SK-N-SH (cell line): ENCODE results near the gene TMEM191C. TPM values are rescaled to one million over a fixed set of nuclear protein-coding genes. Genes with fewer than 3 reads are reported as not detected.
"Not testable (repeated sequence)": the region's sequence is repeated elsewhere in the genome, so short reads cannot be mapped to it uniquely, and the experiment has no call there.

Experiments
- CTCF ChIA-PET: fragments of 300-600, 350-600 bp; formaldehyde crosslinking; extraction: SDS; loops from one replicate; lab custom pipeline; 2021; lab: Yijun Ruan, JAX
- POLR2A ChIA-PET: fragments of 350-600 bp; sonication (Branson Sonifier 250); formaldehyde crosslinking; extraction: SDS; loops from one replicate; lab custom pipeline; 2020; ENCODE audit warnings: antibody characterized with exemption, inconsistent platforms; lab: Yijun Ruan, JAX
- DNase-seq: peaks from one replicate; pipeline ENCODE4 v3.0.0; 2012
- H2AFZ ChIP-seq: fragments of 200-600 bp; sonication (generic); 2 replicates; pipeline ENCODE4 v1.8.1; 2016; ENCODE audit warnings: antibody characterized with exemption, mild to moderate bottlenecking, low read depth
- H3F3A ChIP-seq: fragments of 200-600 bp; sonication (generic); replicated peaks from 2 replicates; pipeline ENCODE3; 2016; ENCODE audit warnings: antibody characterized with exemption, mild to moderate bottlenecking; ENCODE audit not compliant: insufficient read depth
- H3K27ac ChIP-seq, 2 experiments: fragments of 200-500 bp in 1 of 2; fragments of 200-600 bp in 1 of 2; sonication (Bioruptor generic) in 1 of 2; sonication (generic), shearing (Covaris generic) in 1 of 2; 2 replicates each; pipeline versions ENCODE4 v1.5.1 to v1.6.1; 2014 to 2016; ENCODE audit warnings: low read depth in 2 of 2, inconsistent platforms in 1 of 2, low read length in 1 of 2, mild to moderate bottlenecking in 1 of 2, mixed read lengths in 1 of 2
- H3K27me3 ChIP-seq: fragments of 200-600 bp; sonication (generic), shearing (Covaris generic); 2 replicates; pipeline ENCODE4 v1.6.1; 2016; ENCODE audit warnings: mixed run types; ENCODE audit not compliant: insufficient read depth
- H3K36me3 ChIP-seq, 2 experiments: fragments of 200-500 bp in 1 of 2; fragments of 200-600 bp in 1 of 2; sonication (Bioruptor generic) in 1 of 2; sonication (generic) in 1 of 2; replicated peaks in 1 of 2; 2 replicates each; pipeline versions ENCODE3 to v1.5.1; 2014 to 2016; ENCODE audit warnings: low read length in 1 of 2, mild to moderate bottlenecking in 1 of 2; ENCODE audit not compliant: insufficient read depth in 2 of 2, control insufficient read depth in 1 of 2
- H3K4me1 ChIP-seq, 2 experiments: fragments of 200-500 bp in 1 of 2; fragments of 200-600 bp in 1 of 2; sonication (Bioruptor generic) in 1 of 2; sonication (generic), shearing (Covaris generic) in 1 of 2; 2 replicates each; pipeline versions ENCODE4 v1.5.1 to v1.6.1; 2014 to 2016; ENCODE audit warnings: low read depth in 1 of 2, low read length in 1 of 2, mixed run types in 1 of 2; ENCODE audit not compliant: insufficient read depth in 2 of 2, control insufficient read depth in 1 of 2
- H3K4me2 ChIP-seq: fragments of 200-600 bp; sonication (generic), shearing (Covaris generic); 2 replicates; pipeline ENCODE4 v1.6.1; 2017; ENCODE audit warnings: mixed run types
- H3K4me3 ChIP-seq, 2 experiments: fragments of 200-500 bp in 1 of 2; fragments of 200-600 bp in 1 of 2; sonication (Bioruptor generic) in 1 of 2; sonication (generic), shearing (Covaris generic) in 1 of 2; 2 replicates each; pipeline versions ENCODE4 v1.5.1 to v1.8.1; 2014 to 2016; ENCODE audit warnings: low read depth in 2 of 2, inconsistent platforms in 1 of 2, low read length in 1 of 2, mild to moderate bottlenecking in 1 of 2, mixed read lengths in 1 of 2, moderate library complexity in 1 of 2
- H3K79me2 ChIP-seq: fragments of 200-600 bp; sonication (generic); 2 replicates; pipeline ENCODE4 v1.8.1; 2017; ENCODE audit warnings: mild to moderate bottlenecking; ENCODE audit not compliant: insufficient read depth
- H3K9ac ChIP-seq: fragments of 200-600 bp; sonication (generic); 2 replicates; pipeline ENCODE4 v1.6.1; 2017; ENCODE audit warnings: mixed run types
- H3K9me2 ChIP-seq: fragments of 200-600 bp; sonication (generic); 2 replicates; pipeline ENCODE4 v1.6.1; 2017; ENCODE audit warnings: mixed run types
- H3K9me3 ChIP-seq: fragments of 200-600 bp; sonication (generic); 2 replicates; pipeline ENCODE4 v1.6.1; 2017; ENCODE audit warnings: mixed run types, mild to moderate bottlenecking, moderate library complexity
- H4K20me1 ChIP-seq: fragments of 200-600 bp; sonication (generic); 2 replicates; pipeline ENCODE4 v1.6.1; 2017; ENCODE audit warnings: mild to moderate bottlenecking, mixed run types; ENCODE audit not compliant: insufficient read depth
- EP300 ChIP-seq, 2 experiments: IDR thresholded peaks; 2 replicates each; pipeline versions ENCODE4 v1.4.0 to v1.6.1; 2012; ENCODE audit warnings: borderline replicate concordance in 1 of 2, low read depth in 1 of 2, low read length in 1 of 2
- RXRA ChIP-seq: IDR thresholded peaks from 2 replicates; pipeline ENCODE4 v1.4.0; 2012; ENCODE audit warnings: low read depth, mild to moderate bottlenecking, borderline replicate concordance
- WGBS: methylation state at CpG from one replicate; pipeline ENCODE4 v1.1.6; 2017; ENCODE audit warnings: low lambda C conversion rate; 5-methylcytosine and 5-hydroxymethylcytosine counted together
- polyA plus RNA-seq, 3 experiments: library from polyadenylated mRNA; depleted of rRNA; stranded (reverse); fragments of >200 nt; gene quantifications; 2 replicates each; pipeline ENCODE4 v1.2.3, GENCODE V29; 2012

TMEM191C gene
- polyA plus RNA-seq, 1 of the 3 experiments (the other 2 are of a cell fraction), result 3.4 TPM

- H3K9ac ChIP-seq, H3F3A ChIP-seq, H3K27ac ChIP-seq, H3K27me3 ChIP-seq, CTCF ChIA-PET, H3K79me2 ChIP-seq, DNase-seq, H3K9me3 ChIP-seq, H3K4me2 ChIP-seq, H3K9me2 ChIP-seq, POLR2A ChIA-PET, H2AFZ ChIP-seq, H3K4me1 ChIP-seq, H3K4me3 ChIP-seq: not testable (repeated sequence)
- H3K36me3 ChIP-seq, result peaks cover 0 to 26% of the 10 kb centered on the region in 2 experiments
- peaks cover 14% of the 10 kb centered on the region; the same call in 1 of the 2 replicates for H4K20me1 ChIP-seq
- no CpG with 5 or more reads among the region's 9 CpGs for WGBS
These were observed 25.1 kb upstream of the TMEM191C start for GRCh38 chr22:21442123-21442522.

DNA sequence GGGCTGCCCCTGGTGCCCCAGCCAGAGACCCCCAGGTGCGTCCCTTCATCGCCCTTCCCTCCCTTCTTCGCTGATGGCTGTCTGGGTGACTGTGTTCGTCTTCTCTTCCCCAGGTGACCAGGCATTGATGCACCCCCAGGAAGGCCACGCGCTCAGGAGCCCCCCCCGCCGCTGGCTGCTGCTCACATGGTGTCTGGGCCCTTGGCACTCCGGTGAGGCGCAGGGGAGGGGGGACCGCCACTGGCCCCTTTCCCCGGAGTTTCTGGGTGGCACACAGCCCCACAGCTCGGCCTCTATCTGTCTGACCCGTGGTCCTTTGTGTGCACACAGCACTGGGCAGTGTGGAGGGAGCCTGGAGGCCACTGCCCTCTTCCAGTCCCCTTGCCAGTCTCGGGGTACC lies 24.5 kb upstream of the TMEM191C start:
- WGBS, result no CpG with 5 or more reads among the region's 15 CpGs
- H3K9me2 ChIP-seq, H3K4me3 ChIP-seq, H3K4me1 ChIP-seq, H2AFZ ChIP-seq, H3K27me3 ChIP-seq, H3K79me2 ChIP-seq, DNase-seq, H3K9me3 ChIP-seq, H3F3A ChIP-seq, CTCF ChIA-PET, POLR2A ChIA-PET, H3K9ac ChIP-seq, H3K27ac ChIP-seq, H3K4me2 ChIP-seq: not testable (repeated sequence)
- Histone ChIP-seq H4K20me1 (peaks cover 15% of the 10 kb centered on the region; the same call in 1 of the 2 replicates), H3K36me3 (peaks cover 0 to 27% of the 10 kb centered on the region in 2 experiments)

DNA sequence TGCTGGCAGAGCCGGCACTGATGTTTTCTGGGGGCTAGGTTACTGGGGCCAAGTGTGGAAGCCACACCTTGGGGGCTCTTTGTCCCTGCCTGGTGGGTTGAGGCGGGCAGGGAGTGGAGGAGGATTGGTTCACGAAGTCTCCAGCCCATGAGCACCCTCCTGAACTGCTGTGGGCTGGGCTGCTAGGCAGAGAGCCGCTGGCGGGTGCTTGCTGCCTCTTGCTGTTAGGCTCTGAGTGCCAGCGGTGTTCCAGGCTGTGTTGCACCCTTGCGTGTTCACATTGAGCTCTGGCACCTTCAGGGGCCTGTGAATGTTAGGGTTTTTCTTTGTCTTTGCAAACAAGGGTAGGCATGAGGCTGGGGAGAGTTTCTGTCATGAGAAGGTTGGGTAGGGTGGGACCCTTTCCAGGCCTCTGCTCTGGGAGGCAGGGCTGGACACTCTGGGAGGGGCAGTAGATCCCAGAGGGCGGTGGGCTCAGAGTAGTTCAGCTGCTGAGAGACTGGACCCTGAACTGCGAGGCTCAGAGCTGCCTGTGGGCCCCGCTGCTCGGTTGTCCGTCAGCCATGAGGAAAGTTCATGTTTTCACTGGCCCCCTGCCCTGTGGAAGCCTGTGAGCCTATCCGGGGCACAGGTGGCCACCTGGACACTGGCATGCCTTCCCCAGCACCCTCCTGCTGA lies 24.0 kb upstream of the TMEM191C start:
- H3K9ac ChIP-seq, result no peak overlapping the region
- TF ChIP-seq RXRA, result no peak
- no peak for TF ChIP-seq EP300 (IDR thresholded peaks at IDR 0.05; ENCODE audit: borderline replicate concordance in 1 of 2, low read depth in 1 of 2, low read length in 1 of 2)
- 0 out of 2 replicates have a peak, but pooled peaks cover 5% of the 10 kb centered on the region for H3K79me2 ChIP-seq
- no peaks in the 10 kb centered on the region; a peak in 1 of 4 replicates for H3K4me1 ChIP-seq
- ChIA-PET CTCF (interaction anchor here (1.0 kb wide), 1 partner anchor 14 kb away, joined by 3 read pairs; no protein-coding TSS in a partner anchor), POLR2A (no interaction called here)
- no peaks in the 10 kb centered on the region for H3K27me3 ChIP-seq
- peaks cover 18% of the 10 kb centered on the region; the same call in 1 of the 2 replicates for H4K20me1 ChIP-seq
- no peak overlapping the region for H3K27ac ChIP-seq
- no peak overlapping the region for H2AFZ ChIP-seq
- WGBS, result 93% methylated on average over 3 of the region's 13 CpGs
- no peak overlapping the region for H3K4me3 ChIP-seq
- peaks cover 0 to 27% of the 10 kb centered on the region in 2 experiments for H3K36me3 ChIP-seq
- H3K9me2 ChIP-seq, result no peaks in the 10 kb centered on the region
- H3K9me3 ChIP-seq, result no peaks in the 10 kb centered on the region
- no peak for DNase-seq
- no peak overlapping the region for H3K4me2 ChIP-seq
- H3F3A ChIP-seq, result no peaks in the 10 kb centered on the region
